HG02938 (cell line): ENCODE data around the gene ACER2.

Experiments
- ATAC-seq: cut with Tn5 transposase; IDR thresholded peaks from one replicate; pipeline ENCODE4 v1.9.1; 2021; ENCODE audit warnings: mild to moderate bottlenecking, moderate library complexity; ENCODE audit not compliant: unreplicated experiment

The ACER2 gene

DNA sequence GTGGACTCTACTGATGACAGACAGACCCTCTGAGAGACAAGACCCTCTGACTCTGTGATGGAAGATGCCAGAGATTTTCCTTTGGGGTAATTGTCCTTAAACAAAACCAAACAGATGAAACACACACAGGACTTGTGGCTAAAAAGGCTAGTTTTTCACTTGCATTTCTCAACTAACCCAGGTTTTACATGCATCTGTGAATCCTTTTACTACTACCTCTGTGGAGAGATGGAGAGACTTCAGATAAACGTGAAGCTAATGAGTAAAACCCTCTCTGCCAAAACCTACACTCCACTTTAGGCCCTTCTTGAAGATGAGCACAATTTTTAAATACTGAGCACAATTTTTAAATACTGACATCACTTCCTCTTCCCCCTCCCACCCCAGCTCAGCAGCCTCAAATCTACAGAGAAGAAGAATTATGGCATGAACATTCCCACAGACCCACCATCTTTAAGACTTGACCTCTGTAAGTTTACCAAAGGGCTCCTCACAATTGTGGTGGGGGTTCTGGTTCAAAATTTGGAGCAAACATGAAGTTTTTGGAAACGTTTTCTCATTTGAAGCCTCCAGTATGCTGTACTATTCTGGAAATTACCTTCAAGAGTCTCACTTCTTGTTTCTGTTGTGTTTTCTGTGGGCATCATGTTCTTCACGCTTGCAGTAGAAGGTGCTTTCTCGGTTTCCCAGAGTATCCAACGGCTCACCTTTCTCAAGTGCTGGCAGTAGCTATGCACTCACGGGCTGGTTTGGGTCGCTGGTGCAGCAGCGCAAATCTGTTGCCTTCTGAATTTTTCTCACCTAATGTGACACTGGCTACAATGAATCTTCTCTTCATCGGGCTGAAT lies 42.7 kb downstream of the ACER2 start:
- ATAC-seq, result peak; percentile 94

DNA sequence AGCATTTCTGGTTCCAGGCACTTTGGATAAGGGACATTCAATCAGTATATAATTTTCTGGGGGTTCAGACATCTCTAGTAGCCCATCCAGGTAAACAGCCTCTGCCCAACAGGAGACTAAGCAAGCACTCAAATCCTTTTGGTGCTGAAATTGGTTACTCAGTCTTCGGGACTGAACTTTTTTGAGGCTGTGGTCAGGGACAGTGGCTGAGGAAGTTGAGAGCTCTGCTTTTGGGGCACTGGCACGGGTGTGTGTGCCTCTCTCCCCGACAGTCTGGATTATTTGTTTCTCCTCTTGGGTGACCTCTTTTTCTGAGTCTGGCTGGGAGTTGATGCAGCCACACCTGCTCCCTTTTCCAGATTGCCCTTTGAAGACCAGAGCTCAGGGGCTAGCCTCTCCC lies 47.6 kb downstream of the ACER2 start:
- no peak for ATAC-seq

GRCh38 chr9:19456996-19457692 lies 48.3 kb downstream of the ACER2 start:
- peak; percentile 93 for ATAC-seq

GRCh38 chr9:19457693-19458009 lies 48.8 kb downstream of the ACER2 start:
- ATAC-seq, result no peak

- no peak for ATAC-seq
Observed at GRCh38 chr9:19460243-19460642, 51.4 kb downstream of the ACER2 start.

DNA sequence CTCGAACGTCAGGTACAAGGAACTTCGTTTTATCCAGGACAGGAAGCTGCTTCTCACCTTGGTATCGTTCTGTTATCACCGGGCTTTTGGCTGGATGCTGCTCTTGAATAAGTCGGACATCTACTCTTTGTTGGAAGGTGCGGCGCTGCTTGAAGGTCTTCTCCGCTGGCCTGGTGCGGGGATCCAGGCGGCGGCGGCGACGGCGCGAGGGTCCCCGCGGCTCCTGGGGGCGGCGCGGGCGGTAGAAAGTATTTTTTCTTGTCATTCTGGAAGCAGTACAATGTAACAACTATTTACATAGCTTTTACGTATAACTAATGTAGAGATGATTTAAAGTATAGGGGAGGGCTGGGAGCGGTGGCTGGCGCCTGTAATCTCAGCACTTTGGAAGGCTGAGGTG lies 52.3 kb downstream of the ACER2 start:
- no peak for ATAC-seq

DNA sequence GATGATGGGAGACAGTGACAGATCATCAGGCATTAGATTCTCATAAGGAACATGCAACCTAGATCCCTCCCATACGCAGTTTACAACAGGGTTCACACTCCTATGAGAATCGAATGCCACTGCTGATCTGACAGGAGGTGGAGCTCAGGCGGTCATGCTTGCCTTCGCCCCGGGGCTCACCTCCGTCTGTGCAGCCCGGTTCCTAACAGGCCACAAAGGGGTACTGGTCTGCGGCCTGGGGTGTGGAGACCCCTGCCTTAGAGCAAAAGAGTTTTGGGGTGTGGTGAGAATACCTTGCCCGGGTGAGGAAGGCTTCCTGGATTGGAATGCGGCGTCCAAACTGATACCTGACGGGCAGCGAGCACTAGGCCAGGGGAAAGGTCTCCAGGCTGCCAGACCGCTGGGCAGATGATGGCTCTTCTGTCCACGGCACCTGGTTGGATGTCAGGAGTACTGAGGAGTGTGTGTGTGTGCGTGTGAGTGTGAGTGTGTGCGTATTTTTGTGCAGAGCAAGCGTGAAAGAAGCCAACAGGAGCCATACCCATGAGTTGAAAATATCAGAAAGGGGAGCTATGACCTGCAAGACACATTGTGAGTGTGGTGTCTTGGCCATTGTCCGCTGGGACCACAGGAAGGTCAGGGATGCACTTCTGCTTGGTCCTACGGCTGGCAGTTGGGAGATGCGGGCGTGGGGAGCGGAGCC lies 55.4 kb downstream of the ACER2 start:
- ATAC-seq, result peak; percentile 8

GRCh38 chr9:19464764-19465585 lies 56.2 kb downstream of the ACER2 start:
- peak; percentile 95 for ATAC-seq

DNA sequence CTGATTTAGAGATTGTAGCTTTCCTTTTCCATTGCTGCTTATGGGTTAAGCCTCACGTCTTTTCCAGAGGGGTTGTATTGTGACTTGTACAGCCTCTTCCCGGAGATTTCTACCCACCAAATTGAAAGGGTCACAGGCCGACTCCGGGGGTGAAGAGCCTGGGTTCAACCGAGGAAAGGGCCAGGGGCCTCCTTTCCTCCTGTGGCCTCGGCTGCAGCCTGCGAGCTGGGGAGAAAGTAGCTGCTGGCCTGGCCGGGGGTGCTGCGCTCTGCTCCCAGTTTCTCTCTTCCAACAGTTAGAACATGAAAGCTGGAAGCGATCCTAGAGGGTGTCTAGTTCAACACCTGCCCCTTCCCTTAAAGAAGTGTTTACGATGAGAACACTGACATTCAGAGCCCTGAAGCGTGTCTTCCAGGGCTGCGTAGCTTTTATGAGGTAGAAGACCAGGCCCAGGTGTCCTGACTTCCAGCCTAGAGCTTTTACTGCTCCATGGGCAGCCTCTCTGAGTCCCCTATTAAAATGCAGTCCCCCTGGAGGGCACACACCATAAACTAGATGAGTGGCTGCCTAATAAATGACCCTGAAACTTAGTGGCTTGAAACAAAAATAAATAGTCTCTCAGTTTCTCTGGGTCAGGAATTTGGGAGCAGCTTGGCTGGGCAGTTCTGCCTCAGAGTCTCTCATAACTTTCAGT lies 56.9 kb downstream of the ACER2 start:
- no peak for ATAC-seq

- no peak for ATAC-seq
Observed at GRCh38 chr9:19466280-19466639, 57.5 kb downstream of the ACER2 start.

GRCh38 chr9:19469271-19469670 lies 60.5 kb downstream of the ACER2 start:
- ATAC-seq, result no peak

- no peak for ATAC-seq
Observed at GRCh38 chr9:19470567-19470966, 61.8 kb downstream of the ACER2 start.

DNA sequence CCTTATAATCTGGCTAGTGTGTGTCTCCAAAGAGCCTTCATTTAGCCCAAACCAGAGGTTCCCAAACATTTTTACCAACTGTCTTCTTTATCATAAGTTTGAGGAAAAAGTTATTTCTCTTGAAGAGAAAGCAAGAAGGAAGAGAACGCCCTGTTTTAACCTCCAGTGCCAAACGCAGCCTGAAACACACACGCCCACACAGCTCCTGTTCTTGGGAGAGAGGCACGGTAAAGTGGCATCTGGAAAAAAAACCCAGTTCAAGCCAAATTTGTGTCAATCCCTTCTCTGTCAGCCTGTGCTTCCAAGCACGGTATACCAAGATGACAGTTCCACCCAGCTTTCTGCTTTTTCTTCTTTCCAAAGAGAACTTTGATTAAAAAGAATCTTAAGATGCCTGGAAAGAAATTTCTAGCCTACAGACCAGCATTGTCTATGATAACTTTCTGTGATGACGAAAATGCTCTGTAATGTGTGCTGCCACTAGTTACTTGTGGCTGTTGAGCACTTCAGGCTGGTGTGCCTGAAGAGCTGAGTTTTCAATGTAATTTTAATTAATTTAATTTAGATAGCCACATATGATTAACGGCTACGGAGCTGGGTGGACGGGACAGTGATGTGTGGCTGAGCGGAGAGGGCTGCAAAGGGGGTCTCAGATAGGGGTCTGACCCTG lies 62.3 kb downstream of the ACER2 start:
- ATAC-seq, result no peak

- ATAC-seq, result peak; percentile 57
Observed at GRCh38 chr9:19471737-19472648, 63.2 kb downstream of the ACER2 start.

DNA sequence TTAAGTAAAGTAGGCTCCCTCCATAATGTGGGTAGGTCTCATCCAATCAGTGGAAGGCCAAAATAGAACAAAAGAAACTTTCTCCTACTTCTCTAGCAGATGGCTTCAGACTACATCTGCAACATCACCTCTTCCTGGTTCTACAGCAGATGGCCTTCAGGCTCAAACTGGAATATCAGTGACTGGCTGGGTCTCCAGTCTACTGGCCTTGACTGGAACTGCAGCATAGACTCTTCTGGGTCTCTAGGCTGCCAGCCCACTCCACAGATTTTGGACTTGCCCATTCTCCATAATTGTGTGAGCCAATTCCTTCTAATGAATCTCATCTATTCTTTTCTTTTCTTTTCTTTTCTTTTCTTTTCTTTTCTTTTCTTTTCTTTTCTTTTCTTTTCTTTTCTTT lies 64.8 kb downstream of the ACER2 start:
- peak; percentile 42 for ATAC-seq

DNA sequence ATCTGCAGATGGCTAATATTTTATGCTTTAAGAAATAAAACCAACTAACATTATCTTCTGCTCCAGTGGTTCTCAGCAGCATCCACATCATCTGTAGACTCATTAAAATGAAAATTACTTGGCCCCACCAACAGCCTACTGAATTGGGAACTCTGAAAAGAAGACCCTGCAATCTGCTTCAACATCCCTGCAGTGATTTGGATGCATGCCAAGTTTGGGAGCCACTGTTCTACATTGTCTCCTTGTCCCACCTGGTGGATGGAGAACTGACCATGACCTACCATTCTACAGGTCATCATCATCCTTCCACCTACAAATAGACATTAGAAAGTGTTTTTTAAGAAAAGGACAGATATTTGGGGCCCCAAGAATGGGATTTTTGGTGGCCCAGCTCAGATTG lies 71.1 kb downstream of the ACER2 start:
- no peak for ATAC-seq

DNA sequence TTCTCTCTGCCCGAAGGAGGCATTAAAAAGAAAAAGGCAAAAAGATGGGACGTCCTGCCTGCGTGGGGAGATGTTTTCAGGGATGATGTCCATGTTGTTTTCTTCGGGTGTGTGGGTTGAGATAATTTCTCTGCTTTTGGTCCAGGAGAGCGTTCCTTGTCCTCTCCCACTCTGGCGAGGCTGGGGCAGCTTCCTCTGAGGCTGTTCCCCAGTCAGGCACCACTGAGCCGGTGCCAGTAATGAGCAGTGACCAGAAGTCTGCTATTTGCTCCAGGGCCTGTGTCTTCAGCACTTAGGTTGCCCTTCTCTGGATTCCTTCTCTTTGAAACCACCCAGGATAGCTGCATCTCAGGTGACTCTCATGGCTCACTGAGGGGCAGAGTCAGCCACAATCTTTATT lies 71.5 kb downstream of the ACER2 start:
- no peak for ATAC-seq

DNA sequence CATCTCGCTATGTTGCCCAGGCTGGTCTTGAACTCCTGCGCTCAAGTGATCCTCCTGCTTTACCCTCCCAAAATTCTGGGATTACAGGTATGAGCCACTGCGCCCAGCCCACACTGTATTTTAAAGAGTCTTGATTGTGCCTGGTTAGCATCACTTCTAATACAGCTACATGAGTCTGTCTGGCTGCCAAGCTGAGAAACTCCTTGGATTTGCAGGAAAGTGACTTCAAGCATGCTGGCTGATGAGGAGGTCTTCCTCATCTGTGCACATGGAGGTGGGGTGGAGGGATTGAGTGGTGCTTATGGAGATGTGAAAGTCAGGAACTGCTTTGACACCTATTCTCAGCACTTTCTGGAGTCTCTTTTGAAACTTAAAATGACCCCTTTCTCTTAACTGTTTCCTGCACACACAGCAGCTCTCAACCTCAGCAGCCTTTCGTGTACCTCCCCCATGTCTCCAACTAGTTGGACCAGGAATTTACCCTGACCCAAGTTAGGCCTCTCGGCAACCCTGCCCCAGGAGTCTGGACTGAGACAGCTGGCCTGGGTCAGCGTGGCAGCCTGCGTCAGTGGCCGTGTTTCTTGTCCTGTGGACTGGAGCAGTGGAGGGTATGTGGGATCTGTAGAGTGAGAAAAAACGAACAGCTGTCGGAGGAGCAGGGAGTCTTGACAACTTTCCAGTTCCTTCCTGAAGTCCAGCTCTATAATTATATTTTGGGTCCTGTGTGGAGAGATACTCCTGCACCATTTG lies 72.5 kb downstream of the ACER2 start:
- no peak for ATAC-seq
